GM21619 (cell line): Measurements from ENCODE around the gene PEAR1.

Experiments used
- ATAC-seq: cut with Tn5 transposase; IDR thresholded peaks from one replicate; pipeline ENCODE4 v1.9.1; 2021; ENCODE audit not compliant: unreplicated experiment

PEAR1 gene

GRCh38 chr1:156958247-156958714 is 64.8 kb downstream of the PEAR1 start:
- ATAC-seq: no peak

GRCh38 chr1:156959414-156959813 is 65.9 kb downstream of the PEAR1 start:
- no peak for ATAC-seq

- no peak for ATAC-seq
Measured at GRCh38 chr1:156959925-156960324, 66.4 kb downstream of the PEAR1 start.

- no peak for ATAC-seq
Measured at GRCh38 chr1:156961709-156962108, 68.2 kb downstream of the PEAR1 start.

- no peak for ATAC-seq
Measured at GRCh38 chr1:156963621-156964020, 70.1 kb downstream of the PEAR1 start.

GRCh38 chr1:156964441-156964840 is 70.9 kb downstream of the PEAR1 start:
- no peak for ATAC-seq
